ENCODE measurements around the gene PSME2.
A peak's percentile ranks its signal among the peaks of the same experiment; 100 is the strongest.

The PSME2 gene, protein sequence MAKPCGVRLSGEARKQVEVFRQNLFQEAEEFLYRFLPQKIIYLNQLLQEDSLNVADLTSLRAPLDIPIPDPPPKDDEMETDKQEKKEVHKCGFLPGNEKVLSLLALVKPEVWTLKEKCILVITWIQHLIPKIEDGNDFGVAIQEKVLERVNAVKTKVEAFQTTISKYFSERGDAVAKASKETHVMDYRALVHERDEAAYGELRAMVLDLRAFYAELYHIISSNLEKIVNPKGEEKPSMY

DNA sequence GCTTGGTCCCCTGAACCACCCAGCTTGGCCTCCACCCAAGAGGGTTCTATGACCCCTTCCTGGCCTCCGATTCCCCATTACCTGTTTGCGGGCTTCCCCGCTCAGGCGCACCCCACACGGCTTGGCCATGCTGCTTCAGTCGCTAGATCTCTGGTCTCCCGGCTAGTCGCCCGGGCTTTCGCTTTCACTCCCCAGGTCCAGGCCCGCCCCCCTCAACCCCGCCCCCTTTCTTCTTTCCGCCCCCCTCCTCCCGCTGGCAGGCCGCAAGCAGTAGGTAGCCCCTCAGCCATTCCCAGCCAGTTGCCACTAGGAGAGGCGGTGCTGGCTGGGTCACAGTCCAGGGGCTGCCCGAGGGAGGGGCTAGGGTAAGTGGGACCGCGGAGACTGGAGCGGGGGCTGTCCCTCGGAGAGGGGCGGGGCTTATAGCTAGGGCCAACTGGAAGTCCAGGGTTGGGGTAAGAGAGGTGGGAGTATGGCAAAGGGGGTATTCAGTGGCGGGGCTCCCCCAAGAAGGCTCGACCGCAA, at the start of gene PSME2:
Gene PSME2, minus strand, starts transcription at position 158 of the 525 bp plus-strand sequence. Its CDS starts 29 bp downstream, at position 129.
- peak; percentile 48 to 91 (median 79) for DNase-seq

DNA sequence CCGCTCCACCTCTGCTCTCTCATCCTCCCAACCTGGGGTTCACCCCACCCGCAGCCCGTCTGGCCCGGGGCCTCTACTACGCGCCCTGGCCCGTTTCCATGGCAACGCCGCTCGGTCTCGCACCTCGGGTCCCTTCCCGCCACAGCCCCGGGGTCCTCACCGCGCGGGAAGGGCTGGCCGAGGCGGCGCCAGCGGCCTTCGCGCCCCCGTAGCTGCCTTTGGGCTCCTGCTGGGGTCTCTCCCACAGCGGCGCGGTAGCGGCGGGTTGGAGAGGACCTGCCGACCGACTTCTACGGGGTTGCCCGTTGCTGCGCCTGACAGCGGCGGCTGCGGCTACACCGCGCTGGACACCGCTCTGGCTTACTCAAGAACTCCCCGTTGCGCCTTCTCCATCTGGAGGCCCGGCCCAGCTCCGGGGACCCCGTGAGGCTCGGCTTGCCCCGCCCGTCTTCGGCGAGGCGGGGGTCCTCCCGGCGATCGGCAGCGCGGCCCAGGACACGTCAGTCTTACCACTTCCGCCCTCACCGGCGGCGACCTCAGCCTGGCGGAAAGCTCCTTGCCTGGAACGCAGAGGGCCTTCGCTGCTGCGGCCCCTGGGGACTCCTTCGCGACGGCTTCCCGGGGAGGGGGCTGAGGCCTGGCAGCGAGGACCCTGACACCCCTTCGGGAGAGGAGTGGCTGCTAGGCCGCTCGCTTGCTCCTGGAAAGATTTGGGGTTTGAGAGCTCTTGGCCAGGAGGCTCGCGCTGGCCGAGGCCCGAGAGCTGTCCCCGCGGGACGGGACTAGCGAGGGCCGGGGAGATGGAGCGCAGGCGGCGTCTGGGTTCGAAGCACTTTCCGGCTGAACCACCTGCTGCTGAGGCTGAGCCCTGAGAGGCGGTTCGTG, 49.0 kb upstream of the PSME2 start, which contains the start of gene TM9SF1:
Gene TM9SF1, minus strand, starts transcription at position 256 of the 885 bp plus-strand sequence. CDS start 422 bp downstream, outside the sequence.
- DNase-seq = peak; percentile 38 to 88 (median 74)

DNA sequence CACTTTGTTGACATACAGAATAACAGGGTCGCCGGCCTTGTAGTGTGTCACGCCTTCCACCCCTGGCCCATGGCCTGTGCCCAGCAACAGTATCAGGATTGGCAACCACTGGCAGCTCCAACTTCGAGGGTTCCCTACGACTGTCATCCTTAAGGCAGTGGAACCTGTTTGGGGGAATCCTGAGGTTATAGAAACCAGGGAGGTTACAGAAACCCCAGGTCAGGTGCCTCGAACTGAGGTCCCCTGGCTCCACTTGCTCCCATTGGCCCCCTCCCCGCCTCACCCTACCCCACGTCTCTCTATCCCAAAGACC, 48.4 kb upstream of the PSME2 start:
- DNase-seq = no peak

DNA sequence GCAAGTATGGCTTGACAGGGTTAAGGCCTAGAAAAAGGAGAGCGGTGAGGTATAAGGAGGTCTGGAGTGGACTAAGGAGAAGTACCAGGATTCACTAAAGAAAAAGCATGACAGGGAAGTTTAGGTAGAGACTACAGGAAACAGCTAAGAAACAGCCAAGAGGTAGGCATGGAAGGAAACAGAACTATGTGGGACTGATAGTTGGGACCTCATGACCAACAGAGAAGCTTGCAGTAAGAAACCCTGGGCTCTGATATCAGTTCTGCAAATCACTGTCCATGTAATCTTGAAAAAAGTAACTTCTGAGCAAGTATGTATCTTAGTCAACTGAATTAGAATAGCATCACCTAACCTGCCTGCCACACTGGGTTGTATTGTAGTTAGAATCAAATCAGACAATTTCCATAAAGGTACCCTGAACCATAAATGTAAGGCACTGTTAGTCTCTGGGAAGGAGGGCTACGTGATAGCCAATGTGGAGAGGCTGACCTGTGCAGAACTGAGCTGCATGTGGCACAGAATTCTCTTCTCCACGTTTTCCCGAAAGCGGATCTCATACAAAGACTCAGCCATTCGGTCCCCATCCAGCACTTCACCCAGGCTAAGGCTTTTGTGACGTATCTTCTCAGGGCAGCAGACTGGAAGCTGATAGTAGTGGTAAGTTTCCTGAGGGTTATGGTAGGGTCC, 47.9 kb upstream of the PSME2 start:
- DNase-seq = no peak

DNA sequence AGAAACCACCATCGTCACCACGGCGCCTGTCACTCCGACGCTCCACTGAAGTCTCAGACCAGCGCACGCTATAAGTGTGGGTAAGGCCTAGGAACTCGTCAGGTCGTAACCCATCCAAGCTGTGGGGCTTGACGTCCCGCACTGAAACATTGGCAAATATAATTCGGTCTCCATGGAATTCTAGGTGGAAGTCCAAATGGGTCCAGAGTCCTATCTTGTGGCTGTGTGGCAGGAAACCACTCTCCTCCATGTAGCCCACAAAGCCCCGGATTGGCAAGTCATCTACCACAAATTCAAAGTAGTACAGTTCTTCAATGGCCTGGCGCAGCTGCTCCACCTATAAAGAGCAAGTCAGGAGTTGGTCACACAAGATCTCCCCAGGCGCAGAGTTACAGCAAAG, 46.5 kb upstream of the PSME2 start:
- no peak for DNase-seq

DNA sequence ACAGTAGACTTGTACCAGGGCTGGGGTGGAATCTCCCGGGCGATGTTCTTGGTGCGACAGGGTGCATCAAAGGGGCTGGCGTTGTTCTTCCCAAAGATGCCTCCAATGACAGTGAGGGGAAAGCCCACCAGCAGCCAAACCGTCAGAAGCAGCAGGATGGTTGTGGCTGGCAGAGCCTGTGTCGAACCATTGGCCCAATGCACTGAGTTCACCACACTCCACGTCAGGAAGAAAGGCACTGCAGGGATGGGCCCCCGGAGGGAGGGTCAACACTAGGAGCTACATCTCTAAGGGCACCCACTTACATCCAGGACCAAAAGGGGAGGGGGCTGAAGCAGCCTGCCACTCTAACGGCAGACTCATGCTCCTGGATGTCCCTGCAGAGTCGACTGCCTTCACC, 44.0 kb upstream of the PSME2 start:
- no peak for DNase-seq

DNA sequence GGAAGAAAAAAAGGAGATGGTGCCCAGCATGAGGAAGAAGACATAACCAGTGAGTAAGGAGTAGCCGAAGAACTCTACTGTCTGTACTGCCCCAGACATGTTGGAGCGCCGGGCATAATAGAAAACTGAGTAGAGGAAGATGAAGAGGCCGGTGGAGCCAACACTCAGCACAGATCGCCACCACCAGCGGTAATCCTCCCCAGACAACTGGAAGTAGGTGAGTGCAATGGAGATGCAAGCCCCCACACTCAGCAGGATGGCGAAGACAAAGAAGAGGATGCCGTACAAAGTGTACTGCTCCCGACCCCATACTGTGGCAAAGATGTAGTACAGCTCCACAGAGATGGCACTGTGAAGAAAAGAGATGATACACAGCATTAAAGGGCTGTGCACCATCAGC, 43.0 kb upstream of the PSME2 start:
- DNase-seq = no peak

DNA sequence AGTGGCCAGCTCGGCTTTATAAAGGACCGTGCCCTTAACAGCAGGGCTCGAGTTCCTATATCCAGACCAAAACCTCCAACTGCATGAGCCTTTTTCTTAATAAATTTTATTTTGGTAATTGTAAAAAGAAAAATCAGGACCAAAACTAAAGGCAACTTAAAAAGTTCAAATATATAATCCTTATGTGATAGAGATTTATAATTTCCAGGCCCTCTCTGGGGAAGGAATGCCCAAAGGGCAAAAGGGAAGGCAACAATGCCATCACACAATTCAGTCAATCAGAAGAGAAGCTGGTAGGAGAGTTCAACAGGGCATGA, 42.6 kb upstream of the PSME2 start:
- DNase-seq = no peak

DNA sequence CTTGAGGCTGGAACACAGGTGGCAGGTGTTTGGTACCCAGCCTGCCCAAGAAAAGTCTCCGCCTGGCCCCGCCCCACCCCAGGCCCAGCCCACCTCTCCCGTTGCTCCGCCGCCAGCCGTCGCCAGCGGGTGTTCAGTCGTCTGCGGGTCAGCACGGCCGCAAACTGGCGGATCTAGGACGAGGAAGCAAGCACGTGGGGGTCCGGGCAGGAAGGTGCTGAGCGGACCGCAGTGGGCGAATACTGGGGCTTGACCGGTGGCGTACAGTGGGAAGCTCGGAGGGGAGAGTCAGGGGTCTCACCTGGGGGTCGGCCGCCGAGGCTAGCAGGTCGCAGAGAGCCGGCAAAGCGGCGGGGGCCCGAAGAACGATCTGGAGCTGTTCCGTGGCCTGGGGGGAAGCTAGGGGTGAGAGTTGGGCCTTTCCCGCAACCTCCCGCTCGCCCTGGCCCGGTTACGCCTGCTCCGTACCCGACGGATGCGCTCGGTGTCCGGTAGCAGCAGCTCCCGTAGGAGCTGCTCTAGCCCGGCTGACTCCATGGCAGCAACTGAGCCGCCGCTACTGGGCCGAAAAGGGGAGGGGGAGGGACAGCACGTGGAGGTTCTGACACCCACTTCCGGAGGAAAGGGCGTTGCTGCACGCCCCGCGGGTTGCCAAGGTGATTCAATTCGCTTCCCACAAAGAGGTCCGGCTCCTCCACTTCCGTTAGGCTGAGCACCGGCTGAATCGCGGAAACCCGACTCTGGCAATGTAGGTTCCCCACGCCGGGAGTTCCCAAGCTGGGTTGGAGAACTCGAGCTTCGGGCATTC, 42.0 kb upstream of the PSME2 start, which contains the start of gene IPO4:
Gene IPO4, minus strand, starts transcription at position 566 of the 808 bp plus-strand sequence. Its CDS starts 29 bp downstream, at position 537.
- DNase-seq = peak; percentile 59 to 97 (median 93)

DNA sequence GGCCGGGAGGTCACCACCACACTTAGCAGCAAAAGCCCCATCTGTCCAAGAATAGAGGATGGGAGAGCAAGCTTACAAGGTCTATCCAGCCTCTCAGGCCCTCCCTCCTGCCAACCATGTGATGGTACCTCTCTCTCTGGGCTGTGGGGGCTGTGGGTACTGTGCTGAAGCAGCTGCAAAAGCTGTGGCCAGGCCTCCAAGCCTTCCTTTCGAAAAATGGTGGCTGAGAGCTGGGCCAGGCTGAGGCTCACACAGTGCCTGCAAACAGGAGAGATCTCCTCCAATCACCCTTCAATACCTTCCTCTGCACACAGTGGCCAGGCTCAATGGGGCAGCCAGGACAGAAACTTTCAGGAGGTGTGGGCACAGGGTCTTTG, 41.1 kb upstream of the PSME2 start:
- no peak for DNase-seq

DNA sequence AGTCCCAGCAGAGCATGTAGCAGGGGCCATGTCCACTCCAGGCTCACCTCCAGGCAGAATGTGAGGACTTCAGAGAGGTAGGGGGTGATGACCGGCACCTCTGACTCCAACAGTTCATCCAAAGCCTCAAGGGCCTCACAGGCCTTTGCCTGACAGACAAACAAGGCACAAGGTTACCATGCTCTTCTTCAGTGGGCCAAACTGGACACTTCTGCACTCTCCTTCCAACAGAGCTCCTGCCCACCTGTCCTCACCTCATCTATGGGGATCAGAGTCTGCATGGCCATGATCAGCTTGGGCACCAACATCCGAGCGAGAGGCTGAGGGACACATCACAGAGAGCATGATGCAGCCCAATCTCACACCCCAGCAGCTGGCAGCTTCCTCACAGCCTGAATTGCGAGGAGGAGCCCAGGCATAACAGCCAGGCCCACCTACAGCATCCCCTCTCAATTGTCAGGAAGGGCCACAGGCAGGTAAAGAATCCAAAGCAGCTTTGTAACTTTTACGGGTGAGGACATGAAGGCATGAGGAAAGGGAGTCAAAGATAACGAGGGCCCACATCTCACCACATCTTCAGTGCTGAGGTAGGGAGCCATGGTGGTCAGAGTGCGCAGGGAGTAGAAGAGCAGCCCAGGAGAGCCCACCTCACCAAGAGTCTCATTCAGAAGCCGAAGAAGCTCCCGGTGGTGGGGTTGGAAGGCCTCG, 40.6 kb upstream of the PSME2 start:
- no peak for DNase-seq

DNA sequence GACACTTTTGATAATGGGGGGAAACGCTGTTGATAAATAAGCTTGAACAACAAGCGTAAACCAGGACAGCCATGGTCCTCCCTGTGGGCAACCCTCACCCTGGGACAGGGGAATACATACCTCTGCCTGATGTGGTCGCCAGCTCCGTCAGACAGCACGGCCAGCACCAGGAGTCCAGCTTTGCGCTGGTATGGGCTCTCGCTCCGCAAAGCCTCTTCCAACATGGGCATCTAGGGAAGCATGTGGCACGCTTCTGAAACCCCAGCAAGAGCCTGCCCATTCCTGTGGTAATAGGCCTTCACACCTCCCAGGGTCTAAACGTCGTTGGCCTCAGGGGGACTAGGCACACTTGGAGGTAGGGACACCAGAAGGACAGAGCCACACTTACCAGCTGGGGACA, 39.3 kb upstream of the PSME2 start:
- DNase-seq = no peak

DNA sequence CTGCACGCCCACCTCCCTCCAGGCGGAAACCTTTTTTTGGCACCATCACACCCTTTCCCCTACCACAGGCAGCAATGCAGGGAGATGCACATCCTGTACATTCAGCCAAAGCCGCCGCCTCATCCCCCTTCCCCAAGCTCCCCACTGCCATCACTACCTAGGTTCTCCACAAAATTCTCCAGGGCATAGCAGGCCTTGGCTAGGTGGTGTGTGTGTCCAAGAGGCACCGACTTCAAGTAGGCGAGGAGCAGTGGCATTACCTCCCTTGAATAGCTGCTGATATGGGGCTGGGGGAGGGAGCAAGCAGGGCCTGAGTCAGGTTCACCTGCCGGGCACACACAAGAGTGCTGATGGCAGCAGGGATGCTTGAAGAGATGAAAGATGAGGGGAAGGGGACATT, 38.6 kb upstream of the PSME2 start:
- no peak for DNase-seq

DNA sequence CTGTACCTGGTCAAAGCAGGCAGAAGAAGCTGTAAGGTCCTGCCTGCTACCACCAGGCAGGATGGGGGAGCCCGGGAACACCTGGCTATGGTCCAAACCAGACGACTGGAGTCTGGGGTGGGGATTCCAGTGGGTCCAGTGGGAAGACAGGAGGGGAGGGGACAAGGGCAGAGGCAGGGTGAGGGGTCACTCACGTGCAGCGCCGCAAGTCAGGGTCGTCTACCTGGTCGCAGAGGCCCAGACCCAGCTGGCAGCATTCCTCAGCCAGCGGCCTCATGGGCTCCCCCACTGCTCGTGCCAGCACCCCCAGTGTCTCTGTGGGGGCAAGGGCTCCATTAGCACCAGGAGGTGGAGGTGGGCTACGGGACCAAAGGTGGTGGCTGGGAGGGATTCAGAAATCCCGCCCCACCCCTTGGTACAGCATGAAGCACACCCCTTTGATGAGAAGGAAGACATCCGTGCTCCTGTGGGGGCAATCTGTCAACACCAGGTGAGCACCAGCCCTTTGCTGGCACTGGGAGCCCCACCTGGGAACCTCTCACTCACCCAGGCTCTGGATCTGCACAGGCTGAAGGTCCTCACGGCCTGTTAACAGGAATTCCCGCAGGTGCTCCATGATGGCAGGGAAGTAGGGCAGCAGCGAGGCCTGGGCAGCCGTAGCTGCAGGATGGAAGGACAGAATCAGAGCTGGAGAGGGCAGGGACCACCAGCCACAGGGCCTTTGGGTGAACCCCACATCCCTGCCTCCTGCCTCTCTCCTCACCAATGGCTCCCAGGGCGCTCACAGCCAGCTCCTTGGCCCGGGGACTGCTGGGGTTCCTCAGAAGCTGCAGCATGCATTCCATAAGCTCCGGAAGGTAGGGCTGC, 37.9 kb upstream of the PSME2 start:
- DNase-seq = no peak

DNA sequence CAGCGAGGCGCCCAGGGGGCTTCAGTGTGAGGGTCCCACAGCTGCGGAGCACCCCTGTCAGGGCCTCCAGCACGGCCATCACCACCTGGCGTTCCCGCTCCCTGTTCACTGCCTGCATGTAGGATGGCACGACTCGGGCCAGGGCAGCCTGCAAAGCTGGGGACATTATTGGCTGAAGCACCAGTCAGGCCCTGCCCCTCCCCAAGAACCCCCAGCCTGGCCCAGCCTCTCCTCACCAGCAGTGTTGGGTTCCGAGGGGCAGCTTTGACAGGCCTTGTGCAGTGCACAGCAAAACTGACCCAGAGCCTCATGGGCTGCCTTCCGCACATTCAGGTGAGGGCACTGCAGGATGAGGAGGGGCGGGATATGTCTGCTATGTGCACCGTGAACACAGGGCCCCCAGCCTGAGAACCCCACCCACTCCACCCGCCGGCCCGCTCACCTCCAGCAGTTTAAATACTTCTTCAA, 36.6 kb upstream of the PSME2 start:
- no peak for DNase-seq

DNA sequence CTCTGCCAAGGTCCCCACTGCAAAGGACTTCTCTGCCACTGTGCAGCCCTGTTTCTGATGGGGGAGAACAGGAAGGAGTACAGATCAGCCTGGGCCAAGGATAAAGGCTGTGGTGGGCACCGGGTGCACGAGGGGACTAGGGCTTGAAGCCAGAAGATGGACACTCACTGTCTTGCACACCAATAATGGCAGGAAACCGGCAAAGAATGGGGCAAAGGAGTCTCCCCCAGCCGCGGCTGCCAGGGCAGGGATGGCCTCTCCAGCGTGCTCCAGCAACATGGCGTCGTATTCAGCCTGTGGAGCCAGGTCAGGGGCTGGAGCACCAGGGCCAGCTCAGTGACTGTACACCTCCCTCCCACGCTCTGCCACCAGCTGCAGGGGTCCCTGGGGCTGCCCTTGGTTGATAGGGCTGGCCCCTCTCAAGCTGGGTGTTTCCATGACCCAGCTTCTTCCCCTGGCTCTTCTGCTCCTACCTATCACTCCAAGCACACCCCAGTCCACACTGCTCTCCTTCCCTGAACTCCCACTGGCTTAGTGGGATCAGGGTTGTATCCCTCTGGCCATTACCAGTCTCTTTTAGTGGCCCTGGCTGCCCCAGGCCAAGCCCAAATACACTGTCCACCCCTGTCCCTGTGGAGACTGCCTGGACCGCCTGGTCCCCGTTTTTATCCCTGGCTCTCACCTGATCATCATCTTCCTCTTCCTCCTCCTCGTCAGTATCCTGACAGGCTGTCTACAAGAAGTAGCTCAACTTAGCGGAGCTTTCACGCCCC, 35.9 kb upstream of the PSME2 start:
- DNase-seq = no peak

DNA sequence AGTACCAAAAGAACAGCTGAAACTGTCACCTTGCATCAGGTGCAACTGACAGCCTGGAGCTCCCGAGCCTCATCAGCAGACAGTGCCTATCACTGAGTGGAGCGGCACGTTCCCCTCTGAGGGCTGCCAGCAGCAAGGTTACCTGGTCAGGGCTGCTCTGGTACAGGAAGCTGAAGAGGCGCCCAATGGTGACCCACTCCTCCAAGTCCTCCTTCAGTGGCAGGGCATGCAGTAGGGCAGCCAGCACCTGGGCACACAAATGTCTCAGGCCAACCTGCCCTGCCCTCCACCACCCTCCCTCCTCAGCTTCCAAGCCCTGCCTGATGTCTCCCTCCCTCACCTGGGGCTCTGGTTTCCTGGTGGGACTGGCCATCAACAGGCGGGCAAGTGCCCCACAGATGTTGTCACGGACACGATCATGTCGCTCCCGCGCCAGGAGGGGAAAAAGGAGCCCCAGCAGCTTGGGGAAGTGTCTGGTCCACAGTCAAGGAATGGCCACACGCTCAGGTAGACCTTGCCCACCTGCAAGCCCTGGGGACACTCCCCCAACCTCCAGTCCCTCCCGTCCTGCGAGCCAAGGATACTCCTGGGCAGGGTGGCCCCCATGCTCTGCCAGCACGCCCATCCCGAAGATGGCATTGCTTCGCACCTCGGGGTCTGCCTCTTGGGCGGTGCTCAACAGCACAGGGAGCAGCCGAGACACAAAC, 35.1 kb upstream of the PSME2 start:
- DNase-seq = no peak
